PFSK-1 (cell line): Measurements from ENCODE around the gene CERS2.

Experiments
- POLR2AphosphoS5 ChIP-seq: IDR thresholded peaks from 2 replicates; pipeline ENCODE4 v1.6.1; 2012; ENCODE audit warnings: low read depth, mild to moderate bottlenecking, control low read depth, low read length, moderate library complexity
- TAF1 ChIP-seq: IDR thresholded peaks from 2 replicates; pipeline ENCODE4 v1.6.1; 2012; ENCODE audit warnings: low read length, control low read depth, borderline replicate concordance; ENCODE audit not compliant: insufficient read depth
- TF ChIP-seq, protein P1 (sequence below), 2 experiments: IDR thresholded peaks; 2 replicates each; pipeline versions ENCODE4 v1.6.1 to v1.8.0; 2011 to 2012; ENCODE audit warnings: low read depth in 2 of 2, low read length in 2 of 2, control low read depth in 1 of 2, inconsistent platforms in 1 of 2, mild to moderate bottlenecking in 1 of 2, moderate library complexity in 1 of 2; ENCODE audit not compliant: insufficient read depth in 1 of 2

- TF ChIP-seq, protein P1, sequence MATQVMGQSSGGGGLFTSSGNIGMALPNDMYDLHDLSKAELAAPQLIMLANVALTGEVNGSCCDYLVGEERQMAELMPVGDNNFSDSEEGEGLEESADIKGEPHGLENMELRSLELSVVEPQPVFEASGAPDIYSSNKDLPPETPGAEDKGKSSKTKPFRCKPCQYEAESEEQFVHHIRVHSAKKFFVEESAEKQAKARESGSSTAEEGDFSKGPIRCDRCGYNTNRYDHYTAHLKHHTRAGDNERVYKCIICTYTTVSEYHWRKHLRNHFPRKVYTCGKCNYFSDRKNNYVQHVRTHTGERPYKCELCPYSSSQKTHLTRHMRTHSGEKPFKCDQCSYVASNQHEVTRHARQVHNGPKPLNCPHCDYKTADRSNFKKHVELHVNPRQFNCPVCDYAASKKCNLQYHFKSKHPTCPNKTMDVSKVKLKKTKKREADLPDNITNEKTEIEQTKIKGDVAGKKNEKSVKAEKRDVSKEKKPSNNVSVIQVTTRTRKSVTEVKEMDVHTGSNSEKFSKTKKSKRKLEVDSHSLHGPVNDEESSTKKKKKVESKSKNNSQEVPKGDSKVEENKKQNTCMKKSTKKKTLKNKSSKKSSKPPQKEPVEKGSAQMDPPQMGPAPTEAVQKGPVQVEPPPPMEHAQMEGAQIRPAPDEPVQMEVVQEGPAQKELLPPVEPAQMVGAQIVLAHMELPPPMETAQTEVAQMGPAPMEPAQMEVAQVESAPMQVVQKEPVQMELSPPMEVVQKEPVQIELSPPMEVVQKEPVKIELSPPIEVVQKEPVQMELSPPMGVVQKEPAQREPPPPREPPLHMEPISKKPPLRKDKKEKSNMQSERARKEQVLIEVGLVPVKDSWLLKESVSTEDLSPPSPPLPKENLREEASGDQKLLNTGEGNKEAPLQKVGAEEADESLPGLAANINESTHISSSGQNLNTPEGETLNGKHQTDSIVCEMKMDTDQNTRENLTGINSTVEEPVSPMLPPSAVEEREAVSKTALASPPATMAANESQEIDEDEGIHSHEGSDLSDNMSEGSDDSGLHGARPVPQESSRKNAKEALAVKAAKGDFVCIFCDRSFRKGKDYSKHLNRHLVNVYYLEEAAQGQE (IDR thresholded peaks at IDR 0.05; ENCODE audit: insufficient read depth in 1 of 2, low read depth in 2 of 2, low read length in 2 of 2): no peak
- TF ChIP-seq POLR2AphosphoS5 (no peak), TAF1 (no peak)
Measured at GRCh38 chr1:150976401-150976821, 1.8 kb upstream of the CERS2 start.
